IMR-90 (cell line): Measurements from ENCODE around the gene SMCP. TPM values are rescaled to one million over a fixed set of nuclear protein-coding genes. Genes with fewer than 3 reads are reported as not detected.

Source experiments
- ATAC-seq: fragments of 200-7000 bp; cut with Tn5 transposase; 2 replicates; pipeline ENCODE4 v1.9.1; 2020; ENCODE audit warnings: low read depth, mild to moderate bottlenecking, moderate library complexity
- BruUV-seq: library from RNA; stranded (reverse); fragments of 400-500 nt; replicated peaks from 2 replicates; lab custom pipeline; 2021; lab: Mats Ljungman, UMichigan
- CTCF ChIA-PET: fragments of 300-600 bp; formaldehyde crosslinking; extraction: SDS; loops from one replicate; lab custom pipeline; 2021; ENCODE audit warnings: antibody characterized with exemption; lab: Yijun Ruan, JAX
- POLR2A ChIA-PET: fragments of 300-600 bp; sonication (Branson Sonifier 250); formaldehyde crosslinking; loops from one replicate; lab custom pipeline; 2022; ENCODE audit warnings: antibody characterized with exemption; ENCODE audit not compliant: unreplicated experiment; lab: Charles Lee
- DNase-seq: peaks from one replicate; pipeline ENCODE4 v3.0.0; 2013
- H2AFZ ChIP-seq: replicated peaks from 2 replicates; pipeline ENCODE3; 2013; ENCODE audit warnings: low read length, mild to moderate bottlenecking; ENCODE audit not compliant: poor library complexity
- H2AK5ac ChIP-seq: 2 replicates; pipeline ENCODE4 v1.6.1; 2013; ENCODE audit warnings: low read depth, low read length, inconsistent platforms
- H2AK9ac ChIP-seq: replicated peaks from 2 replicates; pipeline ENCODE3; 2013; ENCODE audit warnings: mild to moderate bottlenecking, low read depth, low read length, moderate library complexity; ENCODE audit not compliant: poor library complexity
- H2BK120ac ChIP-seq: 2 replicates; pipeline ENCODE4 v1.6.1; 2013; ENCODE audit warnings: low read depth, low read length, inconsistent platforms
- H2BK15ac ChIP-seq: 3 replicates; pipeline ENCODE4 v1.6.1; 2013; ENCODE audit warnings: low read depth, low read length, inconsistent platforms
- H2BK20ac ChIP-seq: 2 replicates; pipeline ENCODE4 v1.6.1; 2013; ENCODE audit warnings: low read depth, mild to moderate bottlenecking, inconsistent platforms, low read length, moderate library complexity
- H2BK5ac ChIP-seq: 2 replicates; pipeline ENCODE4 v1.6.1; 2013; ENCODE audit warnings: mild to moderate bottlenecking, low read depth, low read length, inconsistent platforms; ENCODE audit not compliant: poor library complexity, severe bottlenecking
- H3K14ac ChIP-seq: replicated peaks from 2 replicates; pipeline ENCODE4 v1.6.1; 2013; ENCODE audit warnings: low read depth, low read length, inconsistent platforms
- H3K18ac ChIP-seq: 2 replicates; pipeline ENCODE4 v1.6.1; 2013; ENCODE audit warnings: low read depth, low read length, control low read depth
- H3K23ac ChIP-seq: 2 replicates; pipeline ENCODE4 v1.6.1; 2013; ENCODE audit warnings: low read depth, low read length, inconsistent platforms
- H3K27ac ChIP-seq: 2 replicates; pipeline ENCODE4 v1.5.1; 2013; ENCODE audit warnings: mild to moderate bottlenecking, control low read depth, low read length; ENCODE audit not compliant: insufficient read depth
- H3K27me3 ChIP-seq: 2 replicates; pipeline ENCODE4 v1.6.1; 2013; ENCODE audit warnings: low read length; ENCODE audit not compliant: control insufficient read depth, insufficient read depth
- H3K36me3 ChIP-seq: 2 replicates; pipeline ENCODE4 v1.6.1; 2013; ENCODE audit warnings: low read length, mixed read lengths; ENCODE audit not compliant: control insufficient read depth, insufficient read depth
- H3K4ac ChIP-seq: 2 replicates; pipeline ENCODE4 v1.6.1; 2013; ENCODE audit warnings: low read depth, low read length, inconsistent platforms
- H3K4me1 ChIP-seq: 2 replicates; pipeline ENCODE4 v1.6.1; 2013; ENCODE audit warnings: low read length, mixed read lengths; ENCODE audit not compliant: control insufficient read depth, insufficient read depth
- H3K4me2 ChIP-seq: 2 replicates; pipeline ENCODE4 v1.6.1; 2013; ENCODE audit warnings: low read depth, mild to moderate bottlenecking, control low read depth, low read length, moderate library complexity
- H3K4me3 ChIP-seq: 2 replicates; pipeline ENCODE4 v1.5.1; 2013; ENCODE audit warnings: low read depth, mild to moderate bottlenecking, control low read depth, low read length, moderate library complexity; ENCODE audit not compliant: insufficient read depth
- H3K56ac ChIP-seq: 2 replicates; pipeline ENCODE4 v1.6.1; 2013; ENCODE audit warnings: low read length, inconsistent platforms; ENCODE audit not compliant: insufficient read depth; ENCODE audit errors: extremely low read depth
- H3K79me1 ChIP-seq, 2 experiments: 2 replicates each; pipeline ENCODE4 v1.6.1; 2013; ENCODE audit warnings: low read length in 2 of 2, inconsistent platforms in 1 of 2, low read depth in 1 of 2
- H3K9ac ChIP-seq: 2 replicates; pipeline ENCODE4 v1.6.1; 2013; ENCODE audit warnings: low read depth, low read length, control low read depth
- H3K9me1 ChIP-seq: 2 replicates; pipeline ENCODE4 v1.6.1; 2013; ENCODE audit warnings: low read length, inconsistent platforms; ENCODE audit not compliant: insufficient read depth
- H3K9me3 ChIP-seq: 2 replicates; pipeline ENCODE4 v1.6.1; 2013; ENCODE audit warnings: low read length; ENCODE audit not compliant: control insufficient read depth, insufficient read depth
- H4K20me1 ChIP-seq: 2 replicates; pipeline ENCODE4 v1.6.1; 2013; ENCODE audit warnings: low read length, inconsistent platforms; ENCODE audit not compliant: insufficient read depth
- H4K5ac ChIP-seq: 2 replicates; pipeline ENCODE4 v1.6.1; 2013; ENCODE audit warnings: mild to moderate bottlenecking, low read depth, low read length, control low read depth
- H4K8ac ChIP-seq, 2 experiments: 2 replicates each; pipeline ENCODE4 v1.6.1; 2013; ENCODE audit warnings: low read depth in 2 of 2, low read length in 2 of 2, control low read depth in 1 of 2, inconsistent platforms in 1 of 2
- H4K91ac ChIP-seq: 2 replicates; pipeline ENCODE4 v1.6.1; 2013; ENCODE audit warnings: low read depth, low read length, inconsistent platforms; ENCODE audit not compliant: insufficient read depth
- BHLHE40 ChIP-seq: fragments of 150-350 bp; IDR thresholded peaks from 2 replicates; pipeline ENCODE4 v1.6.1; 2016; ENCODE audit warnings: mild to moderate bottlenecking, low read depth, low read length
- CEBPB ChIP-seq: IDR thresholded peaks from 2 replicates; pipeline ENCODE4 v1.6.1; 2012; ENCODE audit warnings: low read depth, low read length, improper control_type of control experiment
- CHD1 ChIP-seq: IDR thresholded peaks from 2 replicates; pipeline ENCODE4 v1.6.1; 2012; ENCODE audit warnings: low read depth, low read length, improper control_type of control experiment
- CTCF ChIP-seq: conservative IDR thresholded peaks from 2 replicates; pipeline ENCODE4 v1.5.1; 2012; ENCODE audit warnings: mild to moderate bottlenecking, low read depth, low read length, improper control_type of control experiment
- ELK1 ChIP-seq: fragments of 150-350 bp; IDR thresholded peaks from 2 replicates; pipeline ENCODE4 v1.6.1; 2016; ENCODE audit warnings: low read depth, mild to moderate bottlenecking, low read length, moderate library complexity, borderline replicate concordance
- FOS ChIP-seq: fragments of 150-350 bp; IDR thresholded peaks from 2 replicates; pipeline ENCODE4 v1.6.1; 2016; ENCODE audit warnings: low read depth, low read length
- MAFK ChIP-seq: IDR thresholded peaks from 2 replicates; pipeline ENCODE4 v1.6.1; 2012; ENCODE audit warnings: low read depth, low read length, improper control_type of control experiment
- MAZ ChIP-seq: IDR thresholded peaks from 2 replicates; pipeline ENCODE4 v1.6.1; 2012; ENCODE audit warnings: low read depth, mild to moderate bottlenecking, low read length, improper control_type of control experiment, moderate library complexity, borderline replicate concordance
- MXI1 ChIP-seq: IDR thresholded peaks from 2 replicates; pipeline ENCODE4 v1.6.1; 2012; ENCODE audit warnings: low read depth, mild to moderate bottlenecking, low read length, moderate library complexity, borderline replicate concordance
- NFE2L2 ChIP-seq: fragments of 150-350 bp; IDR thresholded peaks from 2 replicates; pipeline ENCODE4 v1.6.1; 2016; ENCODE audit warnings: low read depth, mild to moderate bottlenecking, low read length
- POLR2A ChIP-seq: IDR thresholded peaks from 2 replicates; pipeline ENCODE4 v1.6.1; 2012; ENCODE audit warnings: mild to moderate bottlenecking, low read depth, low read length
- RAD21 ChIP-seq: IDR thresholded peaks from 2 replicates; pipeline ENCODE4 v1.6.1; 2012; ENCODE audit warnings: low read length, improper control_type of control experiment
- RCOR1 ChIP-seq: IDR thresholded peaks from 2 replicates; pipeline ENCODE4 v1.6.1; 2012; ENCODE audit warnings: mild to moderate bottlenecking, low read length, improper control_type of control experiment; ENCODE audit not compliant: insufficient replicate concordance
- RFX5 ChIP-seq: IDR thresholded peaks from 2 replicates; pipeline ENCODE4 v1.8.0; 2012; ENCODE audit warnings: low read depth, mild to moderate bottlenecking, low read length, moderate library complexity
- SMC3 ChIP-seq: fragments of 150-350 bp; IDR thresholded peaks from 2 replicates; pipeline ENCODE4 v1.6.1; 2016; ENCODE audit warnings: low read depth, mild to moderate bottlenecking, antibody characterized with exemption, low read length, moderate library complexity
- USF2 ChIP-seq: fragments of 150-350 bp; IDR thresholded peaks from 2 replicates; pipeline ENCODE4 v1.6.1; 2017; ENCODE audit warnings: mild to moderate bottlenecking, antibody characterized with exemption, low read length, low read depth
- dilution Hi-C: fragments of 300-500 bp; cut with HindIII; formaldehyde crosslinking; loops from one replicate; pipeline ENCODE4 v1.14.3; 2018; ENCODE audit warnings: low sequenced_read_pairs; ENCODE audit not compliant: unreplicated experiment
- in situ Hi-C: fragments of 300-500 bp; cut with MboI; formaldehyde crosslinking; loops from 3 replicates; pipeline ENCODE4 v1.14.3; 2019; ENCODE audit warnings: low sequenced_read_pairs, inconsistent platforms, mixed read lengths
- intact Hi-C: fragments of 100-400 bp; cut with micrococcal nuclease; formaldehyde crosslinking; loops from 2 replicates; pipeline ENCODE4 v1.10.0; 2022
- polyA plus RNA-seq, 3 experiments: library from polyadenylated mRNA; depleted of rRNA; stranded (reverse); fragments of >200 nt; gene quantifications; 2 replicates each; pipeline ENCODE4 v1.2.3, GENCODE V29; 2012; ENCODE audit warnings: low replicate concordance in 1 of 3
- total RNA-seq: library from RNA; depleted of rRNA; stranded (reverse); fragments of >200 nt; gene quantifications from 2 replicates; pipeline ENCODE4 v1.2.3, GENCODE V29; 2012

Gene SMCP
- total and polyA plus RNA-seq, 2 of the 4 experiments (the other 2 are of a cell fraction) = not detected

- dilution Hi-C loops (no loop called here), in situ Hi-C loops (no loop called here), intact Hi-C loops (no loop called here)
- H3K14ac ChIP-seq = no peak overlapping the region
- H4K20me1 ChIP-seq = no peaks in the 10 kb centered on the region
- H3K56ac ChIP-seq = no peak overlapping the region
- H3K18ac ChIP-seq = no peak overlapping the region
- no peak overlapping the region for H2BK5ac ChIP-seq
- no peaks in the 10 kb centered on the region for H3K9me1 ChIP-seq
- POLR2A ChIA-PET = no interaction called here
- no peak overlapping the region for H3K4me3 ChIP-seq
- no TSS peak for BruUV-seq
- H3K36me3 ChIP-seq = no peaks in the 10 kb centered on the region
- no peak overlapping the region for H3K27ac ChIP-seq
- no peak overlapping the region for H3K4ac ChIP-seq
- no peak overlapping the region for H2BK15ac ChIP-seq
- no peaks in the 10 kb centered on the region for H3K79me1 ChIP-seq
- H2AK9ac ChIP-seq = no peak overlapping the region
- no peak overlapping the region for H2BK120ac ChIP-seq
- no peaks in the 10 kb centered on the region for H3K4me1 ChIP-seq
- no peak overlapping the region for H2AFZ ChIP-seq
- no peak overlapping the region for H4K91ac ChIP-seq
- H3K4me2 ChIP-seq = no peak overlapping the region
- no peaks in the 10 kb centered on the region for H3K27me3 ChIP-seq
- no peak overlapping the region for H2BK20ac ChIP-seq
- no peak overlapping the region for H4K5ac ChIP-seq
- no peak overlapping the region for H3K9ac ChIP-seq
- ATAC-seq (no peak), DNase-seq (no peak)
- H3K9me3 ChIP-seq = no peaks in the 10 kb centered on the region
- CTCF ChIA-PET = no interaction called here
- H2AK5ac ChIP-seq = no peak overlapping the region
- no peak overlapping the region for H3K23ac ChIP-seq
- TF ChIP-seq USF2 (no peak), FOS (no peak), NFE2L2 (no peak), MAFK (no peak), CTCF (no peak), CEBPB (no peak), BHLHE40 (no peak), POLR2A (no peak), MAZ (no peak), RCOR1 (no peak), SMC3 (no peak), RAD21 (no peak), CHD1 (no peak), MXI1 (no peak), RFX5 (no peak), ELK1 (no peak)
- H4K8ac ChIP-seq = no peak overlapping the region
These were observed 40.9 kb downstream of the SMCP start for GRCh38 chr1:152919071-152919470.
